HepG2 (cell line): ENCODE results near the gene LAMB4. TPM values are rescaled to one million over a fixed set of nuclear protein-coding genes. Genes with fewer than 3 reads are reported as not detected.
A peak's percentile ranks its signal among the peaks of the same experiment; 100 is the strongest.

Experiments
- ATF4 ChIP-seq, 2 experiments: fragments of 450-650 bp in 1 of 2; sonication (generic) in 1 of 2; formaldehyde crosslinking; IDR thresholded peaks; 2 replicates each; pipeline versions ENCODE4 v1.5.0 to v1.8.0; 2020 to 2022; ENCODE audit warnings: mild to moderate bottlenecking in 1 of 2, missing genetic modification reagents in 1 of 2
- CAMTA2 ChIP-seq: sonication (generic); formaldehyde crosslinking; IDR thresholded peaks from 2 replicates; pipeline ENCODE4 v1.4.0; 2020; ENCODE audit warnings: mild to moderate bottlenecking, missing genetic modification reagents, borderline replicate concordance
- JUN ChIP-seq: sonication (generic); formaldehyde crosslinking; IDR thresholded peaks from 2 replicates; pipeline ENCODE4 v1.4.0; 2020; ENCODE audit warnings: mild to moderate bottlenecking, missing genetic modification reagents
- SCMH1 ChIP-seq: sonication (generic); formaldehyde crosslinking; IDR thresholded peaks from 2 replicates; pipeline ENCODE4 v1.9.0; 2021; ENCODE audit warnings: missing genetic modification reagents, mild to moderate bottlenecking, borderline replicate concordance
- ZFYVE20 ChIP-seq: sonication (generic); formaldehyde crosslinking; IDR thresholded peaks from 2 replicates; pipeline ENCODE4 v1.8.0; 2023; ENCODE audit warnings: low read depth, mild to moderate bottlenecking, moderate library complexity, missing genetic modification reagents, borderline replicate concordance
- ZNF138 ChIP-seq: sonication (generic); formaldehyde crosslinking; IDR thresholded peaks from 2 replicates; pipeline ENCODE4 v1.5.0; 2020; ENCODE audit warnings: mild to moderate bottlenecking, low read depth, missing genetic modification reagents
- ZNF44 ChIP-seq: sonication (generic); formaldehyde crosslinking; IDR thresholded peaks from 2 replicates; pipeline ENCODE4 v1.5.1; 2020; ENCODE audit warnings: mild to moderate bottlenecking, missing genetic modification reagents
- polyA plus RNA-seq, 8 experiments: library from polyadenylated mRNA; depleted of rRNA in 3 of 8; stranded (reverse) in 7 of 8; unstranded in 1 of 8; fragments of >200 nt; fragmentation: Illumina TruSeq in 4 of 8; extraction: Trizol in 4 of 8; gene quantifications; 2 replicates each; pipeline versions ENCODE4 v1.2.1 to v1.2.3, GENCODE V29; 2011 to 2016; ENCODE audit warnings: low read depth in 4 of 8, missing spikeins in 1 of 8, mixed read lengths in 1 of 8; ENCODE audit not compliant: insufficient read depth in 1 of 8
- total RNA-seq, 5 experiments: library from RNA; depleted of rRNA; stranded (reverse); fragments of >200 nt; fragmentation: Illumina TruSeq; extraction: Trizol; gene quantifications; 2 replicates each; pipeline ENCODE4 v1.2.3, GENCODE V29; 2016; ENCODE audit warnings: low read depth in 1 of 5
- TF ChIP-seq, protein P1 (sequence below): sonication (generic); formaldehyde crosslinking; IDR thresholded peaks from 2 replicates; pipeline ENCODE4 v1.4.0; 2020; ENCODE audit warnings: missing genetic modification reagents, borderline replicate concordance
- TF ChIP-seq, protein P2 (sequence below): sonication (generic); formaldehyde crosslinking; IDR thresholded peaks from 2 replicates; pipeline ENCODE4 v1.4.0; 2020; ENCODE audit warnings: missing genetic modification reagents
- TF ChIP-seq, protein P3 (sequence below), 2 experiments: fragments of 450-650 bp in 1 of 2; sonication (generic) in 1 of 2; formaldehyde crosslinking in 1 of 2; IDR thresholded peaks; 2 replicates each; pipeline versions ENCODE4 v1.6.1 to v1.8.0; 2016 to 2022; ENCODE audit warnings: antibody characterized with exemption in 1 of 2, mild to moderate bottlenecking in 1 of 2, missing genetic modification reagents in 1 of 2

Gene LAMB4
- total and polyA plus RNA-seq, 2 of the 13 experiments (the other 11 are each of a cell fraction or from before 2014, with no cell fraction given): 0.05 TPM; not detected in 1

- no peak for TF ChIP-seq SCMH1
- 0 out of 2 replicates have a peak, but pooled peaks have one; percentile 40 for TF ChIP-seq JUN (CRISPR knock-in tag)
- peak in 1 of 2 experiments; percentile 73; a peak in 2 of 4 replicates for TF ChIP-seq ATF4 (CRISPR knock-in tag; IDR thresholded peaks at IDR 0.05)
- TF ChIP-seq, protein P1, sequence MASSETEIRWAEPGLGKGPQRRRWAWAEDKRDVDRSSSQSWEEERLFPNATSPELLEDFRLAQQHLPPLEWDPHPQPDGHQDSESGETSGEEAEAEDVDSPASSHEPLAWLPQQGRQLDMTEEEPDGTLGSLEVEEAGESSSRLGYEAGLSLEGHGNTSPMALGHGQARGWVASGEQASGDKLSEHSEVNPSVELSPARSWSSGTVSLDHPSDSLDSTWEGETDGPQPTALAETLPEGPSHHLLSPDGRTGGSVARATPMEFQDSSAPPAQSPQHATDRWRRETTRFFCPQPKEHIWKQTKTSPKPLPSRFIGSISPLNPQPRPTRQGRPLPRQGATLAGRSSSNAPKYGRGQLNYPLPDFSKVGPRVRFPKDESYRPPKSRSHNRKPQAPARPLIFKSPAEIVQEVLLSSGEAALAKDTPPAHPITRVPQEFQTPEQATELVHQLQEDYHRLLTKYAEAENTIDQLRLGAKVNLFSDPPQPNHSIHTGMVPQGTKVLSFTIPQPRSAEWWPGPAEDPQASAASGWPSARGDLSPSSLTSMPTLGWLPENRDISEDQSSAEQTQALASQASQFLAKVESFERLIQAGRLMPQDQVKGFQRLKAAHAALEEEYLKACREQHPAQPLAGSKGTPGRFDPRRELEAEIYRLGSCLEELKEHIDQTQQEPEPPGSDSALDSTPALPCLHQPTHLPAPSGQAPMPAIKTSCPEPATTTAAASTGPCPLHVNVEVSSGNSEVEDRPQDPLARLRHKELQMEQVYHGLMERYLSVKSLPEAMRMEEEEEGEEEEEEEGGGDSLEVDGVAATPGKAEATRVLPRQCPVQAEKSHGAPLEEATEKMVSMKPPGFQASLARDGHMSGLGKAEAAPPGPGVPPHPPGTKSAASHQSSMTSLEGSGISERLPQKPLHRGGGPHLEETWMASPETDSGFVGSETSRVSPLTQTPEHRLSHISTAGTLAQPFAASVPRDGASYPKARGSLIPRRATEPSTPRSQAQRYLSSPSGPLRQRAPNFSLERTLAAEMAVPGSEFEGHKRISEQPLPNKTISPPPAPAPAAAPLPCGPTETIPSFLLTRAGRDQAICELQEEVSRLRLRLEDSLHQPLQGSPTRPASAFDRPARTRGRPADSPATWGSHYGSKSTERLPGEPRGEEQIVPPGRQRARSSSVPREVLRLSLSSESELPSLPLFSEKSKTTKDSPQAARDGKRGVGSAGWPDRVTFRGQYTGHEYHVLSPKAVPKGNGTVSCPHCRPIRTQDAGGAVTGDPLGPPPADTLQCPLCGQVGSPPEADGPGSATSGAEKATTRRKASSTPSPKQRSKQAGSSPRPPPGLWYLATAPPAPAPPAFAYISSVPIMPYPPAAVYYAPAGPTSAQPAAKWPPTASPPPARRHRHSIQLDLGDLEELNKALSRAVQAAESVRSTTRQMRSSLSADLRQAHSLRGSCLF (CRISPR knock-in tag): no peak
- TF ChIP-seq, protein P2, sequence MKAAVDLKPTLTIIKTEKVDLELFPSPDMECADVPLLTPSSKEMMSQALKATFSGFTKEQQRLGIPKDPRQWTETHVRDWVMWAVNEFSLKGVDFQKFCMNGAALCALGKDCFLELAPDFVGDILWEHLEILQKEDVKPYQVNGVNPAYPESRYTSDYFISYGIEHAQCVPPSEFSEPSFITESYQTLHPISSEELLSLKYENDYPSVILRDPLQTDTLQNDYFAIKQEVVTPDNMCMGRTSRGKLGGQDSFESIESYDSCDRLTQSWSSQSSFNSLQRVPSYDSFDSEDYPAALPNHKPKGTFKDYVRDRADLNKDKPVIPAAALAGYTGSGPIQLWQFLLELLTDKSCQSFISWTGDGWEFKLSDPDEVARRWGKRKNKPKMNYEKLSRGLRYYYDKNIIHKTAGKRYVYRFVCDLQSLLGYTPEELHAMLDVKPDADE: no peak
- TF ChIP-seq ZNF138 (CRISPR knock-in tag): no peak
- TF ChIP-seq, protein P3, sequence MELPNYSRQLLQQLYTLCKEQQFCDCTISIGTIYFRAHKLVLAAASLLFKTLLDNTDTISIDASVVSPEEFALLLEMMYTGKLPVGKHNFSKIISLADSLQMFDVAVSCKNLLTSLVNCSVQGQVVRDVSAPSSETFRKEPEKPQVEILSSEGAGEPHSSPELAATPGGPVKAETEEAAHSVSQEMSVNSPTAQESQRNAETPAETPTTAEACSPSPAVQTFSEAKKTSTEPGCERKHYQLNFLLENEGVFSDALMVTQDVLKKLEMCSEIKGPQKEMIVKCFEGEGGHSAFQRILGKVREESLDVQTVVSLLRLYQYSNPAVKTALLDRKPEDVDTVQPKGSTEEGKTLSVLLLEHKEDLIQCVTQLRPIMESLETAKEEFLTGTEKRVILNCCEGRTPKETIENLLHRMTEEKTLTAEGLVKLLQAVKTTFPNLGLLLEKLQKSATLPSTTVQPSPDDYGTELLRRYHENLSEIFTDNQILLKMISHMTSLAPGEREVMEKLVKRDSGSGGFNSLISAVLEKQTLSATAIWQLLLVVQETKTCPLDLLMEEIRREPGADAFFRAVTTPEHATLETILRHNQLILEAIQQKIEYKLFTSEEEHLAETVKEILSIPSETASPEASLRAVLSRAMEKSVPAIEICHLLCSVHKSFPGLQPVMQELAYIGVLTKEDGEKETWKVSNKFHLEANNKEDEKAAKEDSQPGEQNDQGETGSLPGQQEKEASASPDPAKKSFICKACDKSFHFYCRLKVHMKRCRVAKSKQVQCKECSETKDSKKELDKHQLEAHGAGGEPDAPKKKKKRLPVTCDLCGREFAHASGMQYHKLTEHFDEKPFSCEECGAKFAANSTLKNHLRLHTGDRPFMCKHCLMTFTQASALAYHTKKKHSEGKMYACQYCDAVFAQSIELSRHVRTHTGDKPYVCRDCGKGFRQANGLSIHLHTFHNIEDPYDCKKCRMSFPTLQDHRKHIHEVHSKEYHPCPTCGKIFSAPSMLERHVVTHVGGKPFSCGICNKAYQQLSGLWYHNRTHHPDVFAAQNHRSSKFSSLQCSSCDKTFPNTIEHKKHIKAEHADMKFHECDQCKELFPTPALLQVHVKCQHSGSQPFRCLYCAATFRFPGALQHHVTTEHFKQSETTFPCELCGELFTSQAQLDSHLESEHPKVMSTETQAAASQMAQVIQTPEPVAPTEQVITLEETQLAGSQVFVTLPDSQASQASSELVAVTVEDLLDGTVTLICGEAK (IDR thresholded peaks at IDR 0.05): no peak
- TF ChIP-seq, protein P3 (CRISPR knock-in tag; IDR thresholded peaks at IDR 0.05): no peak
- no peak for TF ChIP-seq ZNF44 (CRISPR knock-in tag)
- TF ChIP-seq CAMTA2: no peak
- no peak for TF ChIP-seq ZFYVE20 (CRISPR knock-in tag)
Observed at GRCh38 chr7:108012499-108013430, 117.4 kb downstream of the LAMB4 start (continued).
